K562 (cell line): ENCODE results near the gene TSTD1. TPM values are rescaled to one million over a fixed set of nuclear protein-coding genes. Genes with fewer than 3 reads are reported as not detected.

Source experiments
- CHD2 ChIP-seq: IDR thresholded peaks from 2 replicates; pipeline ENCODE4 v1.6.1; 2011; ENCODE audit warnings: low read depth, low read length
- DMBX1 ChIP-seq: fragments of 250-450 bp; sonication (Bioruptor Pico); IDR thresholded peaks from 2 replicates; pipeline ENCODE4 v1.8.0; 2022; ENCODE audit warnings: inconsistent platforms, mild to moderate bottlenecking, moderate library complexity, borderline replicate concordance
- ESRRA ChIP-seq: fragments of 450-650 bp; IDR thresholded peaks from 2 replicates; pipeline ENCODE4 v1.6.1; 2014; ENCODE audit warnings: low read depth, mild to moderate bottlenecking, moderate library complexity, borderline replicate concordance
- HNRNPUL1 ChIP-seq: fragments of 200-400 bp; formaldehyde crosslinking; IDR thresholded peaks from 2 replicates; pipeline ENCODE4 v1.6.1; 2017; ENCODE audit warnings: low read length
- MTA3 ChIP-seq: fragments of 450-650 bp; formaldehyde crosslinking; IDR thresholded peaks from 2 replicates; pipeline ENCODE4 v1.6.1; 2017; ENCODE audit warnings: mild to moderate bottlenecking, borderline replicate concordance
- NR2C2 ChIP-seq, 2 experiments: fragments of 200-800 bp in 1 of 2; sonication (Bioruptor generic) in 1 of 2; sonication (generic) in 1 of 2; formaldehyde crosslinking in 1 of 2; IDR thresholded peaks; 2 replicates each; pipeline versions ENCODE4 v1.6.1 to v1.8.0; 2016 to 2022; ENCODE audit warnings: mild to moderate bottlenecking in 1 of 2, missing compliant biosample characterization in 1 of 2, missing genetic modification characterization in 1 of 2, missing genetic modification reagents in 1 of 2
- SRF ChIP-seq, 2 experiments: fragments of 250-450, 450-650 bp in 1 of 2; sonication (Bioruptor Pico) in 1 of 2; sonication (generic) in 1 of 2; formaldehyde crosslinking; IDR thresholded peaks; 2 replicates each; pipeline versions ENCODE4 v1.5.0 to v1.5.1; 2020 to 2022; ENCODE audit warnings: mild to moderate bottlenecking in 1 of 2, missing genetic modification reagents in 1 of 2
- ZNF384 ChIP-seq: IDR thresholded peaks from 2 replicates; pipeline ENCODE4 v1.6.1; 2012; ENCODE audit warnings: low read depth, low read length, improper control_type of control experiment
- ZNF561 ChIP-seq: fragments of 450-650 bp; formaldehyde crosslinking; conservative IDR thresholded peaks from 2 replicates; pipeline ENCODE4 v1.4.0; 2020; ENCODE audit warnings: mild to moderate bottlenecking, moderate library complexity
- polyA plus RNA-seq, 8 experiments: library from polyadenylated mRNA; depleted of rRNA in 4 of 8; stranded (reverse) in 5 of 8; unstranded in 3 of 8; fragments of >200 nt; fragmentation: Nextera tagmentation in 2 of 8; fragmentation: Illumina TruSeq in 1 of 8; extraction: Ambion mirVana in 2 of 8; extraction: Trizol in 1 of 8; gene quantifications; 2 replicates each; pipeline versions ENCODE4 v1.2.1 to v1.2.3, GENCODE V29; 2011 to 2014; ENCODE audit warnings: inconsistent platforms in 1 of 8, missing spikeins in 1 of 8
- total RNA-seq, 7 experiments: library from RNA; depleted of rRNA in 6 of 7; stranded (reverse); fragments of >200 nt in 6 of 7; fragmentation: Illumina TruSeq in 2 of 7; extraction: Trizol in 2 of 7; gene quantifications; 2 replicates each; pipeline versions ENCODE4 v1.2.1 to v1.2.3, GENCODE V29; 2011 to 2021; ENCODE audit warnings: low replicate concordance in 1 of 7
- TF ChIP-seq, protein P1 (sequence below): fragments of 450-650 bp; IDR thresholded peaks from 2 replicates; pipeline ENCODE4 v1.6.1; 2017; ENCODE audit warnings: antibody characterized with exemption, mild to moderate bottlenecking
- TF ChIP-seq, protein P2 (sequence below): sonication (generic); formaldehyde crosslinking; IDR thresholded peaks from 2 replicates; pipeline ENCODE4 v1.8.1; 2022; ENCODE audit warnings: missing genetic modification reagents
- TF ChIP-seq, protein P3 (sequence below), 2 experiments: fragments of 200-800 bp in 1 of 2; sonication (Bioruptor generic) in 1 of 2; sonication (generic) in 1 of 2; formaldehyde crosslinking in 1 of 2; IDR thresholded peaks in 1 of 2; conservative IDR thresholded peaks in 1 of 2; 2 replicates each; pipeline versions ENCODE4 v1.5.0 to v1.6.1; 2016 to 2020; ENCODE audit warnings: missing compliant biosample characterization in 1 of 2, missing genetic modification characterization in 1 of 2, missing genetic modification reagents in 1 of 2
- TF ChIP-seq, protein P4 (sequence below): sonication (generic); formaldehyde crosslinking; IDR thresholded peaks from 2 replicates; pipeline ENCODE4 v1.8.0; 2022; ENCODE audit warnings: missing genetic modification reagents, mild to moderate bottlenecking, borderline replicate concordance
- TF ChIP-seq, protein P5 (sequence below): sonication (generic); formaldehyde crosslinking; IDR thresholded peaks from 2 replicates; pipeline ENCODE4 v1.9.0; 2022; ENCODE audit warnings: mild to moderate bottlenecking, missing genetic modification reagents

TSTD1 gene
- total and polyA plus RNA-seq, 9 of the 15 experiments (the other 6 are each of a cell fraction or from before 2014, with no cell fraction given), result 0.23 to 0.53 TPM; not detected in 7

DNA sequence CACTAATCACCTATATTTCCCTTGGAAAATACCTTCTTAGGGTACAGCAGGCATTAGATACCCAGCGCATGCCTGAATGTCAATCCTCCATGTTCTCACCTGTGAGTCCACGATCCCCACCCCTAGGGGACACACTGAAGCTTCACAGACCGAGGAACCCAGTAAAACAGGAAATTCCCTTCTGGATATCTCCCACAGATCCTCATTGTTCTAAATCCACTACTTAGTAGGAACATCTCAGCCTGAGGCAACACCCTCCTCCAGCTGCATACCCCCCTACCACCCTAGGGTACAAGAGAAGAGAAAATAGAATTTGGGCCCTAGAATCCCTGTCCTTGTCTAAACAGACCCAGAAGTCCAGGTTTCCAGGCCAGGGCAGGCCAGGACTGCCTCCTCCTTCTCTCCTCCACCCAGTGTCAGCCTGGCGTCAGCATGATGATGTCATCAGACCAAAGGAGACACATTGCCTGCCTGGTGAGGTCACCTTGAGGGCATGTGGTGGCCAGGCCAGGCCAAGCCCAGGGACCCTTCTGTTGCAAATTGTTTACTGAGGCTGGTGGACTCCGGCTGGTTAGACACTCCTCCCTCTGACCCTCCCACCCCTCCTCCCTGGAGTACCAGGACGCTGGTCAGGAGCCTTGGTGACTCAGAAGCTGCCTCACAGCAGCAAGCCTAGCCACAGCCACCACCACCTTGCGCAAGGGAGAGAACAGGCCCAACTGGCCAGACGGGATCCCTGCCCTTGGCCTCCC is 44.4 kb upstream of the TSTD1 start (continued):
- TF ChIP-seq, protein P1, sequence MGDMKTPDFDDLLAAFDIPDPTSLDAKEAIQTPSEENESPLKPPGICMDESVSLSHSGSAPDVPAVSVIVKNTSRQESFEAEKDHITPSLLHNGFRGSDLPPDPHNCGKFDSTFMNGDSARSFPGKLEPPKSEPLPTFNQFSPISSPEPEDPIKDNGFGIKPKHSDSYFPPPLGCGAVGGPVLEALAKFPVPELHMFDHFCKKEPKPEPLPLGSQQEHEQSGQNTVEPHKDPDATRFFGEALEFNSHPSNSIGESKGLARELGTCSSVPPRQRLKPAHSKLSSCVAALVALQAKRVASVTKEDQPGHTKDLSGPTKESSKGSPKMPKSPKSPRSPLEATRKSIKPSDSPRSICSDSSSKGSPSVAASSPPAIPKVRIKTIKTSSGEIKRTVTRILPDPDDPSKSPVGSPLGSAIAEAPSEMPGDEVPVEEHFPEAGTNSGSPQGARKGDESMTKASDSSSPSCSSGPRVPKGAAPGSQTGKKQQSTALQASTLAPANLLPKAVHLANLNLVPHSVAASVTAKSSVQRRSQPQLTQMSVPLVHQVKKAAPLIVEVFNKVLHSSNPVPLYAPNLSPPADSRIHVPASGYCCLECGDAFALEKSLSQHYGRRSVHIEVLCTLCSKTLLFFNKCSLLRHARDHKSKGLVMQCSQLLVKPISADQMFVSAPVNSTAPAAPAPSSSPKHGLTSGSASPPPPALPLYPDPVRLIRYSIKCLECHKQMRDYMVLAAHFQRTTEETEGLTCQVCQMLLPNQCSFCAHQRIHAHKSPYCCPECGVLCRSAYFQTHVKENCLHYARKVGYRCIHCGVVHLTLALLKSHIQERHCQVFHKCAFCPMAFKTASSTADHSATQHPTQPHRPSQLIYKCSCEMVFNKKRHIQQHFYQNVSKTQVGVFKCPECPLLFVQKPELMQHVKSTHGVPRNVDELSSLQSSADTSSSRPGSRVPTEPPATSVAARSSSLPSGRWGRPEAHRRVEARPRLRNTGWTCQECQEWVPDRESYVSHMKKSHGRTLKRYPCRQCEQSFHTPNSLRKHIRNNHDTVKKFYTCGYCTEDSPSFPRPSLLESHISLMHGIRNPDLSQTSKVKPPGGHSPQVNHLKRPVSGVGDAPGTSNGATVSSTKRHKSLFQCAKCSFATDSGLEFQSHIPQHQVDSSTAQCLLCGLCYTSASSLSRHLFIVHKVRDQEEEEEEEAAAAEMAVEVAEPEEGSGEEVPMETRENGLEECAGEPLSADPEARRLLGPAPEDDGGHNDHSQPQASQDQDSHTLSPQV, result 0 out of 2 replicates have a peak, but pooled peaks have one; percentile 36
- TF ChIP-seq DMBX1 (CRISPR knock-in tag) (0 out of 2 replicates have a peak, but pooled peaks have one; percentile 26), HNRNPUL1 (no peak), ESRRA (peak; percentile 90), NR2C2 (CRISPR knock-in tag; IDR thresholded peaks at IDR 0.05) (no peak; the same call in 1 of the 2 replicates), NR2C2 (tag; IDR thresholded peaks at IDR 0.05) (peak; percentile 40; the same call in 1 of the 2 replicates), ZNF561 (CRISPR knock-in tag) (no peak), SRF (CRISPR knock-in tag; IDR thresholded peaks at IDR 0.05) (peak in 1 of 2 experiments; percentile 45; a peak in 1 of 4 replicates), MTA3 (peak; percentile 59; the same call in 1 of the 2 replicates), ZNF384 (no peak), CHD2 (no peak)
- TF ChIP-seq, protein P2, sequence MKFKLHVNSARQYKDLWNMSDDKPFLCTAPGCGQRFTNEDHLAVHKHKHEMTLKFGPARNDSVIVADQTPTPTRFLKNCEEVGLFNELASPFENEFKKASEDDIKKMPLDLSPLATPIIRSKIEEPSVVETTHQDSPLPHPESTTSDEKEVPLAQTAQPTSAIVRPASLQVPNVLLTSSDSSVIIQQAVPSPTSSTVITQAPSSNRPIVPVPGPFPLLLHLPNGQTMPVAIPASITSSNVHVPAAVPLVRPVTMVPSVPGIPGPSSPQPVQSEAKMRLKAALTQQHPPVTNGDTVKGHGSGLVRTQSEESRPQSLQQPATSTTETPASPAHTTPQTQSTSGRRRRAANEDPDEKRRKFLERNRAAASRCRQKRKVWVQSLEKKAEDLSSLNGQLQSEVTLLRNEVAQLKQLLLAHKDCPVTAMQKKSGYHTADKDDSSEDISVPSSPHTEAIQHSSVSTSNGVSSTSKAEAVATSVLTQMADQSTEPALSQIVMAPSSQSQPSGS, result peak; percentile 88
- TF ChIP-seq, protein P3, sequence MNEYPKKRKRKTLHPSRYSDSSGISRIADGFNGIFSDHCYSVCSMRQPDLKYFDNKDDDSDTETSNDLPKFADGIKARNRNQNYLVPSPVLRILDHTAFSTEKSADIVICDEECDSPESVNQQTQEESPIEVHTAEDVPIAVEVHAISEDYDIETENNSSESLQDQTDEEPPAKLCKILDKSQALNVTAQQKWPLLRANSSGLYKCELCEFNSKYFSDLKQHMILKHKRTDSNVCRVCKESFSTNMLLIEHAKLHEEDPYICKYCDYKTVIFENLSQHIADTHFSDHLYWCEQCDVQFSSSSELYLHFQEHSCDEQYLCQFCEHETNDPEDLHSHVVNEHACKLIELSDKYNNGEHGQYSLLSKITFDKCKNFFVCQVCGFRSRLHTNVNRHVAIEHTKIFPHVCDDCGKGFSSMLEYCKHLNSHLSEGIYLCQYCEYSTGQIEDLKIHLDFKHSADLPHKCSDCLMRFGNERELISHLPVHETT (CRISPR knock-in tag; conservative IDR thresholded peaks at IDR 0.05 in 1 of 2, IDR thresholded peaks at IDR 0.05 in 1 of 2), result 0 out of 4 replicates have a peak, but pooled peaks of 1 of the 2 experiments have one; percentile 32
- TF ChIP-seq, protein P4, sequence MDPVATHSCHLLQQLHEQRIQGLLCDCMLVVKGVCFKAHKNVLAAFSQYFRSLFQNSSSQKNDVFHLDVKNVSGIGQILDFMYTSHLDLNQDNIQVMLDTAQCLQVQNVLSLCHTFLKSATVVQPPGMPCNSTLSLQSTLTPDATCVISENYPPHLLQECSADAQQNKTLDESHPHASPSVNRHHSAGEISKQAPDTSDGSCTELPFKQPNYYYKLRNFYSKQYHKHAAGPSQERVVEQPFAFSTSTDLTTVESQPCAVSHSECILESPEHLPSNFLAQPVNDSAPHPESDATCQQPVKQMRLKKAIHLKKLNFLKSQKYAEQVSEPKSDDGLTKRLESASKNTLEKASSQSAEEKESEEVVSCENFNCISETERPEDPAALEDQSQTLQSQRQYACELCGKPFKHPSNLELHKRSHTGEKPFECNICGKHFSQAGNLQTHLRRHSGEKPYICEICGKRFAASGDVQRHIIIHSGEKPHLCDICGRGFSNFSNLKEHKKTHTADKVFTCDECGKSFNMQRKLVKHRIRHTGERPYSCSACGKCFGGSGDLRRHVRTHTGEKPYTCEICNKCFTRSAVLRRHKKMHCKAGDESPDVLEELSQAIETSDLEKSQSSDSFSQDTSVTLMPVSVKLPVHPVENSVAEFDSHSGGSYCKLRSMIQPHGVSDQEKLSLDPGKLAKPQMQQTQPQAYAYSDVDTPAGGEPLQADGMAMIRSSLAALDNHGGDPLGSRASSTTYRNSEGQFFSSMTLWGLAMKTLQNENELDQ (CRISPR knock-in tag), result no peak
- TF ChIP-seq, protein P5, sequence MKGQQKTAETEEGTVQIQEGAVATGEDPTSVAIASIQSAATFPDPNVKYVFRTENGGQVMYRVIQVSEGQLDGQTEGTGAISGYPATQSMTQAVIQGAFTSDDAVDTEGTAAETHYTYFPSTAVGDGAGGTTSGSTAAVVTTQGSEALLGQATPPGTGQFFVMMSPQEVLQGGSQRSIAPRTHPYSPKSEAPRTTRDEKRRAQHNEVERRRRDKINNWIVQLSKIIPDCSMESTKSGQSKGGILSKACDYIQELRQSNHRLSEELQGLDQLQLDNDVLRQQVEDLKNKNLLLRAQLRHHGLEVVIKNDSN, result peak; percentile 35; the same call in 1 of the 2 replicates
